ENCODE results near the gene NFIA.
A peak's percentile ranks its signal among the peaks of the same experiment; 100 is the strongest.

The NFIA gene

DNA sequence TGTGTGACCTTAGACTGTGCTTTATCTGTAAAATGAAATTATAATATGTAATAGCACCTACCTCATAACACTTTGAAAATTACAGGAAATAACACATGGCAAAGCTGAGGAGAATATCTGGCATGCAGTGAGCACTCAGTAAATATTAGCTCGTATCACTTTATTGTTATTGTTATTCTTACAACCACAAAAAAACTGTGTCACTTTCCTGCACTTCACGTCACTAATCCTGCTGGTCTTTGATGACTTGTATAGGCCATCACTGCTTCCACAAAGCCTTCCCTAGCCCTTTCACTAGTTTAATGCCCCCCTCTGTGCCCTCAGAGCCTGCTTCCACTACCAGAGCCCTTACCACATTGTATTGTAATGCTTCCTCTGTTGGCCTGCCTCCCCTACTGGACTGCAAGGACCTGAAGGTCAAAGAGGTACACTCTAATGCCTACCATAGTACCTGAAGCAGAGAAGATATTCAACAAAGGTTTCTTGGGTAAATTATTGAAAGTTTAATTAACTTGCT is 231.6 kb downstream of the NFIA start:
- TF ChIP-seq TEAD4 (IDR thresholded peaks at IDR 0.05) (no peak), NFIC (IDR thresholded peaks at IDR 0.05) (no peak), CREB1 (IDR thresholded peaks at IDR 0.05; ENCODE audit: low read depth) (no peak), YY1 (IDR thresholded peaks at IDR 0.05; ENCODE audit: low read depth) (no peak), RAD21 (IDR thresholded peaks at IDR 0.05; ENCODE audit: low read depth) (no peak), FOXM1 (IDR thresholded peaks at IDR 0.05; ENCODE audit: borderline replicate concordance, low read depth) (no peak), MAX (IDR thresholded peaks at IDR 0.05) (no peak), ZBTB7A (IDR thresholded peaks at IDR 0.05; ENCODE audit: low read depth) (no peak), CEBPB (IDR thresholded peaks at IDR 0.05) (no peak), EP300 (IDR thresholded peaks at IDR 0.05; ENCODE audit: borderline replicate concordance) (no peak), REST (IDR thresholded peaks at IDR 0.05; ENCODE audit: low read depth) (no peak), TAF1 (IDR thresholded peaks at IDR 0.05; ENCODE audit: low read depth) (no peak), TCF12 (IDR thresholded peaks at IDR 0.05; ENCODE audit: low read depth) (no peak), EGR1 (IDR thresholded peaks at IDR 0.05) (no peak)
- TF ChIP-seq, protein P1, sequence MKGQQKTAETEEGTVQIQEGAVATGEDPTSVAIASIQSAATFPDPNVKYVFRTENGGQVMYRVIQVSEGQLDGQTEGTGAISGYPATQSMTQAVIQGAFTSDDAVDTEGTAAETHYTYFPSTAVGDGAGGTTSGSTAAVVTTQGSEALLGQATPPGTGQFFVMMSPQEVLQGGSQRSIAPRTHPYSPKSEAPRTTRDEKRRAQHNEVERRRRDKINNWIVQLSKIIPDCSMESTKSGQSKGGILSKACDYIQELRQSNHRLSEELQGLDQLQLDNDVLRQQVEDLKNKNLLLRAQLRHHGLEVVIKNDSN (IDR thresholded peaks at IDR 0.05), result no peak

GRCh38 chr1:61315011-61315410 is 232.7 kb downstream of the NFIA start:
- TF ChIP-seq FOXM1 (IDR thresholded peaks at IDR 0.05; ENCODE audit: borderline replicate concordance, low read depth) (no peak), RAD21 (IDR thresholded peaks at IDR 0.05; ENCODE audit: low read depth) (no peak), CEBPB (IDR thresholded peaks at IDR 0.05) (no peak), NFIC (IDR thresholded peaks at IDR 0.05) (no peak), REST (IDR thresholded peaks at IDR 0.05; ENCODE audit: low read depth) (no peak)
- TF ChIP-seq, protein P1 (IDR thresholded peaks at IDR 0.05), result no peak

GRCh38 chr1:61316493-61316892 is 234.1 kb downstream of the NFIA start:
- TF ChIP-seq TAF1 (IDR thresholded peaks at IDR 0.05; ENCODE audit: low read depth) (no peak), NFIC (IDR thresholded peaks at IDR 0.05) (no peak), TEAD4 (IDR thresholded peaks at IDR 0.05) (no peak), TCF12 (IDR thresholded peaks at IDR 0.05; ENCODE audit: low read depth) (no peak), FOXM1 (IDR thresholded peaks at IDR 0.05; ENCODE audit: borderline replicate concordance, low read depth) (no peak), EGR1 (IDR thresholded peaks at IDR 0.05) (no peak), EP300 (IDR thresholded peaks at IDR 0.05; ENCODE audit: borderline replicate concordance) (no peak), REST (IDR thresholded peaks at IDR 0.05; ENCODE audit: low read depth) (no peak), ZBTB7A (IDR thresholded peaks at IDR 0.05; ENCODE audit: low read depth) (no peak), RAD21 (IDR thresholded peaks at IDR 0.05; ENCODE audit: low read depth) (no peak), CEBPB (IDR thresholded peaks at IDR 0.05) (no peak)
- TF ChIP-seq, protein P1 (IDR thresholded peaks at IDR 0.05), result no peak

DNA sequence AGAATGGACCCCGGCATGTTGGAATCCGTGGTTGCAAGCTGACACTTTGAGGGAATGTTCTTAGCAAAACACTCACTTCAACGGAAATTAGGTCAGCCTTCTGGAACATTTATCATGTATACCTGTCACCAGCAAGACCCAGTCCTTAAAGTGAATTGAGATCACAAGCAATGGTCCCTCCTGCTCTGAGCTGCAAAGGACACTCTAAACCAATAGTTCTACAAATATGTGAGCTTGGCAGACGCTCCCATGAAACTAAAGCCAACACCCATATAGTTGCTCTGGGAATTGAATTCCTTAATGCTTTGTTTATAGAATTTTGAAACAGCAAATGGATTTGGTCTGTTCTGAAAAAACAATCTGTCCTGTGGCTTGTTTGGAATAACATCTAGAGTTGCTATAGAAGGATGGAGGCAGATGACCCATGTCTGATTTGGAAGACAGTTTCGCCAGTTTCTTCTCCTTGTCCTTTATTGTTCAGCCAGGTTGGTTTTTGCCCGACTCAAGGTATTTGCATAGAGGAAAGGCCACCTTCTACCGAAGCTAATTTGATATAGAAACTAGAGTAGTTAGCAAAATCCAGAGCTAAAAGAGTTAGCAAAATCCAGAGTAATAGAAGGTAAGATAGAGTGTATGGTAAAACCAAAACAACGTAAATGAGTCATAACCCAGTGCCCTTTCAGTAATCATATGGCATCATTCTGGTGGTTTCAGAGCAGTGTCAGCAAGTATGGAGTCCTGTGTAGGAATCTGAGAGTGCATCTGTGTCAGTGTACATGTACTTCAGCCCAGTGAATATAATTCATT is 236.2 kb downstream of the NFIA start:
- TF ChIP-seq FOXM1 (IDR thresholded peaks at IDR 0.05; ENCODE audit: borderline replicate concordance, low read depth) (no peak), TEAD4 (IDR thresholded peaks at IDR 0.05) (peak; percentile 55), EP300 (IDR thresholded peaks at IDR 0.05; ENCODE audit: borderline replicate concordance) (no peak; the same call in 1 of the 2 replicates), YY1 (IDR thresholded peaks at IDR 0.05; ENCODE audit: low read depth) (no peak), RAD21 (IDR thresholded peaks at IDR 0.05; ENCODE audit: low read depth) (no peak; the same call in 1 of the 2 replicates), CREB1 (IDR thresholded peaks at IDR 0.05; ENCODE audit: low read depth) (no peak)
- TF ChIP-seq, protein P1 (IDR thresholded peaks at IDR 0.05), result no peak

Data from Ishikawa (cell line).